GM18861 (cell line): Measurements from ENCODE around the gene PRPS1L1.

Source experiments
- ATAC-seq: cut with Tn5 transposase; IDR thresholded peaks from one replicate; pipeline ENCODE4 v1.9.1; 2021; ENCODE audit not compliant: unreplicated experiment

PRPS1L1 gene

GRCh38 chr7:18027628-18028027 lies at the start of gene PRPS1L1:
Gene PRPS1L1 (minus strand): TSS chr7:18027846.
- no peak for ATAC-seq

GRCh38 chr7:18076461-18076860 lies 48.8 kb upstream of the PRPS1L1 start:
- ATAC-seq: no peak

GRCh38 chr7:18068745-18069144 lies 41.1 kb upstream of the PRPS1L1 start:
- ATAC-seq: no peak

GRCh38 chr7:18064242-18064838 lies 36.7 kb upstream of the PRPS1L1 start:
- ATAC-seq: peak; percentile 75

GRCh38 chr7:18063149-18063901 lies 35.7 kb upstream of the PRPS1L1 start:
- no peak for ATAC-seq

- ATAC-seq: no peak
Measured at GRCh38 chr7:18059171-18059570, 31.5 kb upstream of the PRPS1L1 start.

- ATAC-seq: no peak
Measured at GRCh38 chr7:18053941-18054340, 26.3 kb upstream of the PRPS1L1 start.

GRCh38 chr7:18053177-18053928 lies 25.7 kb upstream of the PRPS1L1 start:
- ATAC-seq: no peak

GRCh38 chr7:18049262-18049661 lies 21.6 kb upstream of the PRPS1L1 start:
- no peak for ATAC-seq

GRCh38 chr7:18046601-18047000 lies 19.0 kb upstream of the PRPS1L1 start:
- no peak for ATAC-seq

GRCh38 chr7:18045171-18045570 lies 17.5 kb upstream of the PRPS1L1 start:
- ATAC-seq: no peak

- ATAC-seq: no peak
Measured at GRCh38 chr7:18041191-18041590, 13.5 kb upstream of the PRPS1L1 start.

GRCh38 chr7:18040196-18040595 lies 12.6 kb upstream of the PRPS1L1 start:
- ATAC-seq: no peak

- ATAC-seq: no peak
Measured at GRCh38 chr7:18038382-18038781, 10.7 kb upstream of the PRPS1L1 start.

- no peak for ATAC-seq
Measured at GRCh38 chr7:18037609-18038008, 10.0 kb upstream of the PRPS1L1 start.

- no peak for ATAC-seq
Measured at GRCh38 chr7:18036783-18037182, 9.1 kb upstream of the PRPS1L1 start.

GRCh38 chr7:18030758-18031157 lies 3.1 kb upstream of the PRPS1L1 start:
- ATAC-seq: no peak

- no peak for ATAC-seq
Measured at GRCh38 chr7:18020138-18020715, 7.4 kb downstream of the PRPS1L1 start.

- no peak for ATAC-seq
Measured at GRCh38 chr7:18019555-18019954, 8.1 kb downstream of the PRPS1L1 start.

- ATAC-seq: no peak
Measured at GRCh38 chr7:18018296-18019215, 9.1 kb downstream of the PRPS1L1 start.
